MV-4-11 (cell line): ENCODE data around the gene MED13L.
"Not testable (repeated sequence)": the region's sequence is repeated elsewhere in the genome, so short reads cannot be mapped to it uniquely, and the experiment has no call there.

Experiments
- DNase-seq: peaks from one replicate; lab custom pipeline; 2025; lab: John Stamatoyannopoulos, UW

The MED13L gene

GRCh38 chr12:116246490-116247179, 30.9 kb downstream of the MED13L start:
- no peak for DNase-seq

- no peak for DNase-seq
Measured at GRCh38 chr12:116245189-116245588, 32.3 kb downstream of the MED13L start.

GRCh38 chr12:116244474-116245090, 32.9 kb downstream of the MED13L start:
- DNase-seq = no peak

- DNase-seq = no peak
Measured at GRCh38 chr12:116244001-116244400, 33.5 kb downstream of the MED13L start.

- DNase-seq = no peak
Measured at GRCh38 chr12:116242740-116243139, 34.8 kb downstream of the MED13L start.

GRCh38 chr12:116241157-116241759, 36.2 kb downstream of the MED13L start:
- no peak for DNase-seq

- DNase-seq = not testable (repeated sequence)
Measured at GRCh38 chr12:116238570-116239119, 38.8 kb downstream of the MED13L start.

- no peak for DNase-seq
Measured at GRCh38 chr12:116238149-116238548, 39.3 kb downstream of the MED13L start.

- DNase-seq = no peak
Measured at GRCh38 chr12:116236976-116237375, 40.5 kb downstream of the MED13L start.

- peak; percentile 19 for DNase-seq
Measured at GRCh38 chr12:116236148-116236731, 41.3 kb downstream of the MED13L start.

GRCh38 chr12:116234148-116234547, 43.3 kb downstream of the MED13L start:
- DNase-seq = not testable (repeated sequence)

- DNase-seq = no peak
Measured at GRCh38 chr12:116233669-116234068, 43.8 kb downstream of the MED13L start.

- DNase-seq = no peak
Measured at GRCh38 chr12:116227811-116228210, 49.7 kb downstream of the MED13L start.

- DNase-seq = no peak
Measured at GRCh38 chr12:116226026-116226425, 51.5 kb downstream of the MED13L start.

GRCh38 chr12:116222358-116222757, 55.1 kb downstream of the MED13L start:
- DNase-seq = peak; percentile 45

- DNase-seq = no peak
Measured at GRCh38 chr12:116220756-116221155, 56.7 kb downstream of the MED13L start.

- DNase-seq = no peak
Measured at GRCh38 chr12:116217045-116217735, 60.3 kb downstream of the MED13L start.

- no peak for DNase-seq
Measured at GRCh38 chr12:116216022-116216756, 61.3 kb downstream of the MED13L start.

- DNase-seq = no peak
Measured at GRCh38 chr12:116215023-116215422, 62.5 kb downstream of the MED13L start.

GRCh38 chr12:116213885-116214527, 63.5 kb downstream of the MED13L start:
- no peak for DNase-seq

GRCh38 chr12:116213014-116213413, 64.5 kb downstream of the MED13L start:
- no peak for DNase-seq
